ENCODE measurements around the gene AIP.

- TF ChIP-seq POLR2A (IDR thresholded peaks at IDR 0.05) (no peak), CTCF (IDR thresholded peaks at IDR 0.05) (no peak)
These were observed 9.9 kb upstream of the AIP start for GRCh38 chr11:67472882-67473281.
